LHCN-M2 (cell line): ENCODE results near the gene SHTN1. TPM values are rescaled to one million over a fixed set of nuclear protein-coding genes. Genes with fewer than 3 reads are reported as not detected.

ENCODE experiments used
- DNase-seq: peaks from one replicate; pipeline ENCODE4 v3.0.0-alpha.2; 2012; ENCODE audit warnings: low read depth
- total RNA-seq: library from RNA; depleted of rRNA; stranded (reverse); fragments of >200 nt; gene quantifications from 2 replicates; pipeline ENCODE4 v1.2.3, GENCODE V29; 2014; rRNA removed

The SHTN1 gene
- total RNA-seq, 1 experiment from 2014 or later, result 3.7 TPM

DNA sequence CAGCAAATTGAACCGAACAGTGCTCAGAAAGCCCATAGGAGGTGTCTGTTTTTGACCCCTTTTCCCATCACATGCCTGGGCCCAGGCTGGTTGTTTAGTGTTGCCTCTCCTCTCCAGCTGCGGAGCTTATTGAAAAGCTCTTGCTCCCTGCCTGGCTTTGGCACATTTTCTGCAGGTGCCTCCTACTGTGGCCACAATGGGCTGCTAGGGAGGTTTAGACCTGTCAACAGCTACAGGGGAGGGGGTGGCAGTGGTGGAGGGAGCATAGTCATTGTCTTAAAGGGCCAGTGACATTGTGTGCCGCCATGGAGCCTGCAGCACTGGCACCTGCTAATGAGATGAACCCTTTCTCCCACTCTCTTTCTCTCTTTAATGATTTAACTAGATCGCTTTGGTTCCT lies 168.9 kb downstream of the SHTN1 start:
- no peak for DNase-seq

DNA sequence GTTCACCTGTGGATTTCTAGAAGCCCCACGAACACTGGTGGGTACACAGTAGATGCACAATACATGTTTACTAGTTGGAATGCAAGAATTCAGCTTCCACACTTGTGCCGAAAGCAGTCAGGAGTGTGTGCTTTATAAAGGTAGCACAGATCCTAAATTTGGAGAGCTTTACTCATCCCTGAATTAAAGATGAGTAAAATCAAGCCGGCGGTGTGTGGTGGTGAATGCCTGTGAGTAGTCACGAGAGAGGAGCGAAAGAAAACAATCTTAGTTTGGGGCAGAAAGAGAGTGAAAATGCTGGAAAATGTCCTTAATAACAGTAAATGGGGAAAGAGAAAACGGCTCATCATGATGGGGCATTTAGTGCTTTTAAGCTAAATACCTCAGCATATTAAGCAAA lies 169.3 kb downstream of the SHTN1 start:
- DNase-seq, result no peak

DNA sequence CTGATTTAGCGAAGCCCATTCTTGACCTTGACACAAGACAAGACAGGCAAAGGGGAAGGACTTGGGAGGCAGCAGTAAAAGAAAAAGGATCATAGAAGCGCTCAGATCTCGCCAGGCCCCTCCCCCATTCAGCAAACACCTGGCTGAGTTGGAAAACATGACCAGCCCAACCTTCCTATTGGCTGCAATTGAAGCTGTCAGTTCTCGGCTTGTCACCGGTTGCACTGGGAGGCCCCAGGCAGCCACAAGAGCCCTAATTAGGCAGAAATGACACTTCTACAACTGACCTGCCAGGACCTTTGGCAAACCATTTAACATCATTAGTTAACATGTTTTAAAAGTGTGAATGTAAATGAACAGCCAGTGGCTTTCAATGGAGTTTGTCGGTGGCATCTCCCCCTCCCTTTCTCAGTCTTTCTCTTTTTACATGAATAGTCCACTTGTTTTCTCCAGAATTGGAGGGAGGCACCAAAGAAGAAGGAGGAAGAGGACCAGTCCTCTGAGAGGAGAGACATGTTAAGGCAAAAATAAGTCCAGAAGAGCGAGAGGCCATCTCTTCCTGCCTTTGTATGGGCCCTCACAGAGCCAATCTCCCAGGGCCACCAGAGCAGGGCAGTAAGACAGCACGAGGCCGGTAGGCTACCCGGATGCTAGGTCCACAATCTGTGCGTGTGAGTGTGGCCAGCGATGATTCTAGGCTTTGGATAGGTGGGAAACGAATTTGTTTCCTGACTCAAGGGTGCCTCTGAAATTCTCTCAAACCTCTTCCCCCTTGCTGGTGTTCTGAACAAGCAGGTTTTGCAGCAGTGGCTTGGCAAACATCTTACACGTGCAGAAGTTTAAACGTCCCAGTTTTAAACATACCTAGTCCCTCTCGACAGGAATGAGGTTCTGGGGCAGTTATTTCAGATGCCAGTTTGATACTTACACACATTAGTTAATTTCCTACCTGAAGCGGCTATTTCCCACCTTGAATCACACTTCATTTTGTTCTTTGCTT lies 170.7 kb downstream of the SHTN1 start:
- no peak for DNase-seq

DNA sequence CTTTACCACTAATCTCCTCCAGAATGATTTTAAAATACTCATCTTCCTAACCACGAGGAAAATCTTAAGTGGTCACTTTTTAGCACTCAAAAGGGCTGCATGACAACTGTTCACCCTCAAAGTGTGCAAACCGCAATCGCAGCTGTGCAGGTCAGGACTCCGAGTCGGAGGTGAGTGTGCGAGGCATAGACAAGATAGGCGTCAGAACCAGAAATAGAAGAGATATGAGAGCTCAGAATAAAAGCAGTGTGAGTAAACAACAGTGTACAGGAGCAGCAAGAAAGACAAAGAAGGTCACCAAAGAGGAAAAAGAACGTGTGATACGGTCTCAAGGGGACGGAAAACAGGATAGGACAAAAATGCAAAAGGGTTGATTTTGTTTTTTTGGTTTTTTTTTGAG lies 173.2 kb downstream of the SHTN1 start:
- DNase-seq, result no peak

Other genes with a start within 250 kb of the SHTN1 start
- gene ENO4, start 155.7 kb downstream of the SHTN1 start, total RNA-seq, result 0.19 and 0.23 TPM in 2 replicates
- gene VAX1, start 133.1 kb upstream of the SHTN1 start, total RNA-seq, result not detected in 2 replicates
- gene KCNK18, start 192.3 kb upstream of the SHTN1 start, total RNA-seq, result not detected in 2 replicates
- not detected in 2 replicates for gene SLC18A2, start 235.9 kb upstream of the SHTN1 start, total RNA-seq